HepG2 (cell line): ENCODE results near the gene DLL3. TPM values are rescaled to one million over a fixed set of nuclear protein-coding genes. Genes with fewer than 3 reads are reported as not detected.
A peak's percentile ranks its signal among the peaks of the same experiment; 100 is the strongest.

Experiments
- CENPT ChIP-seq: sonication (generic); formaldehyde crosslinking; IDR thresholded peaks from 2 replicates; pipeline ENCODE4 v1.8.0; 2022; ENCODE audit warnings: low read depth, mild to moderate bottlenecking, moderate library complexity, missing genetic modification reagents
- IKZF5 ChIP-seq: IDR thresholded peaks from 2 replicates; pipeline ENCODE4 v1.6.1; 2018; ENCODE audit warnings: missing genetic modification reagents, mild to moderate bottlenecking, missing compliant biosample characterization
- ISL2 ChIP-seq: sonication (generic); formaldehyde crosslinking; IDR thresholded peaks from 2 replicates; pipeline ENCODE4 v1.5.0; 2020; ENCODE audit warnings: missing genetic modification reagents
- KDM2A ChIP-seq: sonication (generic); formaldehyde crosslinking; IDR thresholded peaks from 2 replicates; pipeline ENCODE4 v1.4.0; 2020; ENCODE audit warnings: low read depth, missing genetic modification reagents, borderline replicate concordance
- KDM5A ChIP-seq: fragments of 200-600 bp; sonication (generic); IDR thresholded peaks from 2 replicates; pipeline ENCODE4 v1.7.0; 2018; ENCODE audit warnings: antibody characterized with exemption, mild to moderate bottlenecking, low read length, borderline replicate concordance
- KLF6 ChIP-seq: IDR thresholded peaks from 2 replicates; pipeline ENCODE4 v1.8.0; 2016; ENCODE audit warnings: missing biosample characterization, missing genetic modification reagents
- MEIS1 ChIP-seq: sonication (generic); formaldehyde crosslinking; IDR thresholded peaks from 2 replicates; pipeline ENCODE4 v1.9.0; 2021; ENCODE audit warnings: mild to moderate bottlenecking, missing genetic modification reagents, moderate library complexity, borderline replicate concordance
- MXI1 ChIP-seq: IDR thresholded peaks from 3 replicates; pipeline ENCODE4 v1.6.1; 2012; ENCODE audit warnings: low read depth, low read length, inconsistent platforms, borderline replicate concordance
- SMAD9 ChIP-seq: sonication (generic); formaldehyde crosslinking; IDR thresholded peaks from 2 replicates; pipeline ENCODE4 v1.5.1; 2020; ENCODE audit warnings: mild to moderate bottlenecking, missing genetic modification reagents
- SP140L ChIP-seq: sonication (generic); formaldehyde crosslinking; IDR thresholded peaks from 2 replicates; pipeline ENCODE4 v1.4.0; 2020; ENCODE audit warnings: missing genetic modification reagents, borderline replicate concordance
- ZBTB10 ChIP-seq: sonication (generic); formaldehyde crosslinking; IDR thresholded peaks from 2 replicates; pipeline ENCODE4 v1.4.0; 2020; ENCODE audit warnings: missing genetic modification reagents, borderline replicate concordance
- ZBTB39 ChIP-seq: sonication (generic); formaldehyde crosslinking; IDR thresholded peaks from 2 replicates; pipeline ENCODE4 v1.5.0; 2020; ENCODE audit warnings: missing genetic modification reagents
- ZNF10 ChIP-seq: sonication (generic); formaldehyde crosslinking; IDR thresholded peaks from 2 replicates; pipeline ENCODE4 v1.4.0; 2020; ENCODE audit warnings: mild to moderate bottlenecking, low read depth, missing genetic modification reagents, borderline replicate concordance
- ZNF33A ChIP-seq: sonication (generic); formaldehyde crosslinking; IDR thresholded peaks from 2 replicates; pipeline ENCODE4 v1.5.1; 2020; ENCODE audit warnings: missing genetic modification reagents, mild to moderate bottlenecking, moderate library complexity, borderline replicate concordance
- ZNF7 ChIP-seq: IDR thresholded peaks from 2 replicates; pipeline ENCODE4 v1.6.1; 2016; ENCODE audit warnings: missing biosample characterization, missing genetic modification reagents
- ZNF891 ChIP-seq: sonication (generic); formaldehyde crosslinking; IDR thresholded peaks from 2 replicates; pipeline ENCODE4 v1.5.0; 2020; ENCODE audit warnings: mild to moderate bottlenecking, missing genetic modification reagents
- polyA plus RNA-seq, 8 experiments: library from polyadenylated mRNA; depleted of rRNA in 3 of 8; stranded (reverse) in 7 of 8; unstranded in 1 of 8; fragments of >200 nt; fragmentation: Illumina TruSeq in 4 of 8; extraction: Trizol in 4 of 8; gene quantifications; 2 replicates each; pipeline versions ENCODE4 v1.2.1 to v1.2.3, GENCODE V29; 2011 to 2016; ENCODE audit warnings: low read depth in 4 of 8, missing spikeins in 1 of 8, mixed read lengths in 1 of 8; ENCODE audit not compliant: insufficient read depth in 1 of 8
- total RNA-seq, 5 experiments: library from RNA; depleted of rRNA; stranded (reverse); fragments of >200 nt; fragmentation: Illumina TruSeq; extraction: Trizol; gene quantifications; 2 replicates each; pipeline ENCODE4 v1.2.3, GENCODE V29; 2016; ENCODE audit warnings: low read depth in 1 of 5
- TF ChIP-seq, protein P1 (sequence below), 2 experiments: sonication (generic) in 1 of 2; formaldehyde crosslinking in 1 of 2; IDR thresholded peaks; 2 replicates each; pipeline versions ENCODE4 v1.5.1 to v1.6.1; 2011 to 2020; ENCODE audit warnings: borderline replicate concordance in 1 of 2, low read depth in 1 of 2, low read length in 1 of 2, mild to moderate bottlenecking in 1 of 2, missing genetic modification reagents in 1 of 2, moderate library complexity in 1 of 2
- TF ChIP-seq, protein P2 (sequence below): sonication (generic); formaldehyde crosslinking; IDR thresholded peaks from 2 replicates; pipeline ENCODE4 v1.4.0; 2020; ENCODE audit warnings: mild to moderate bottlenecking, missing genetic modification reagents

Gene DLL3
- total and polyA plus RNA-seq, 2 of the 13 experiments (the other 11 are each of a cell fraction or from before 2014, with no cell fraction given): 0.35 to 0.55 TPM

DNA sequence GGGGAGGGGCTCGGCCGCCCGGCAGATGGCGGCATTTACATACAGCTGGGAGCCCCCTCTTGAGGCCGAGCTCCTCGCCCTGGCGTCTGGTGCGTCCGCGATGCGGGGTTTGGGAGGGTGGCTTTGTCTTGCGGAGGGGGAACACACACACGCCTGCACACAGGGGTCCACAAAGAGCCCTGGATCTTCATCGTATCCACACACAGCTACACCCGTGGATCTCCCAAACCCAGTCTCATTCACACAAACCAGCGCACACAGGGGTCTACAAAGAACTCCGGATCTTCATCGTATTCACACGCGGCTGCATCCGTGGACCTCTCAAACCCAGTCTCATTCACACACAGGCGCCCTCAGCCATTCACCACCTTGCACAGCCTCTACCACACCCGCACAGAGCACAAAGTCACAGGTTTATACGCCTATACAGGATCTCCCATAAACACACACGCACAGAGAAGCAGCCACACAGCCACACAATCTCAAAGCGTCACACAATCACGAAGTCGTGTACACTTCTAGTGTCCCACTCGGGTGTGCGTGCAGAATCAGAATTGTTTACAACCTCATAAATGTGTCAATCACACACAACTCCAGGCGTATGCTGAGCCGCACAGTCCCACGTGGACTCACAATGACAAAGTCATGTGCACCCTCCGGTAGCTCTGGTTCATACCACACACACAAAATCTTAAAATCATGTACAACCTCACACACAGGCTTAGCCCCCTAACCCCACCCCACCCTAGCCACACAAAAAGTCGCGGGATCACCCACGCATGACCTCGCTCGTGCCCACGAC is 550 bp upstream of the DLL3 start (continued):
- TF ChIP-seq KDM2A (CRISPR knock-in tag) (peak; percentile 76; the same call in 1 of the 2 replicates), ZNF891 (no peak), KDM5A (no peak), ZNF7 (CRISPR knock-in tag) (no peak), MEIS1 (CRISPR knock-in tag) (no peak), KLF6 (CRISPR knock-in tag) (no peak), SMAD9 (no peak), SP140L (CRISPR knock-in tag) (no peak), ZBTB39 (CRISPR knock-in tag) (no peak), IKZF5 (CRISPR knock-in tag) (peak; percentile 26; the same call in 1 of the 2 replicates), ISL2 (no peak), MXI1 (no peak), ZBTB10 (CRISPR knock-in tag) (no peak), ZNF33A (no peak), CENPT (CRISPR knock-in tag) (no peak), ZNF10 (CRISPR knock-in tag) (no peak)
- TF ChIP-seq, protein P1, sequence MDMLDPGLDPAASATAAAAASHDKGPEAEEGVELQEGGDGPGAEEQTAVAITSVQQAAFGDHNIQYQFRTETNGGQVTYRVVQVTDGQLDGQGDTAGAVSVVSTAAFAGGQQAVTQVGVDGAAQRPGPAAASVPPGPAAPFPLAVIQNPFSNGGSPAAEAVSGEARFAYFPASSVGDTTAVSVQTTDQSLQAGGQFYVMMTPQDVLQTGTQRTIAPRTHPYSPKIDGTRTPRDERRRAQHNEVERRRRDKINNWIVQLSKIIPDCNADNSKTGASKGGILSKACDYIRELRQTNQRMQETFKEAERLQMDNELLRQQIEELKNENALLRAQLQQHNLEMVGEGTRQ (IDR thresholded peaks at IDR 0.05; ENCODE audit: low read depth, low read length): no peak
- TF ChIP-seq, protein P1 (CRISPR knock-in tag; IDR thresholded peaks at IDR 0.05; ENCODE audit: borderline replicate concordance): no peak
- TF ChIP-seq, protein P2, sequence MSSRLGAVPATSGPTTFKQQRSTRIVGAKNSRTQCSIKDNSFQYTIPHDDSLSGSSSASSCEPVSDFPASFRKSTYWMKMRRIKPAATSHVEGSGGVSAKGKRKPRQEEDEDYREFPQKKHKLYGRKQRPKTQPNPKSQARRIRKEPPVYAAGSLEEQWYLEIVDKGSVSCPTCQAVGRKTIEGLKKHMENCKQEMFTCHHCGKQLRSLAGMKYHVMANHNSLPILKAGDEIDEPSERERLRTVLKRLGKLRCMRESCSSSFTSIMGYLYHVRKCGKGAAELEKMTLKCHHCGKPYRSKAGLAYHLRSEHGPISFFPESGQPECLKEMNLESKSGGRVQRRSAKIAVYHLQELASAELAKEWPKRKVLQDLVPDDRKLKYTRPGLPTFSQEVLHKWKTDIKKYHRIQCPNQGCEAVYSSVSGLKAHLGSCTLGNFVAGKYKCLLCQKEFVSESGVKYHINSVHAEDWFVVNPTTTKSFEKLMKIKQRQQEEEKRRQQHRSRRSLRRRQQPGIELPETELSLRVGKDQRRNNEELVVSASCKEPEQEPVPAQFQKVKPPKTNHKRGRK (CRISPR knock-in tag): no peak
